GM21529 (cell line): ENCODE data around the gene ZNF76.
"Not testable (repeated sequence)": the region's sequence is repeated elsewhere in the genome, so short reads cannot be mapped to it uniquely, and the experiment has no call there.

Experiments used
- ATAC-seq: cut with Tn5 transposase; IDR thresholded peaks from one replicate; pipeline ENCODE4 v1.9.1; 2021; ENCODE audit not compliant: unreplicated experiment

The ZNF76 gene

GRCh38 chr6:35298625-35299140 is 39.1 kb downstream of the ZNF76 start:
- ATAC-seq: no peak

GRCh38 chr6:35299674-35300073 is 40.1 kb downstream of the ZNF76 start:
- no peak for ATAC-seq

GRCh38 chr6:35300848-35301247 is 41.3 kb downstream of the ZNF76 start:
- ATAC-seq: no peak

GRCh38 chr6:35302604-35303241 is 43.2 kb downstream of the ZNF76 start:
- ATAC-seq: peak; percentile 72

GRCh38 chr6:35304299-35304698 is 44.8 kb downstream of the ZNF76 start:
- no peak for ATAC-seq

GRCh38 chr6:35305117-35305516 is 45.6 kb downstream of the ZNF76 start:
- no peak for ATAC-seq

GRCh38 chr6:35307138-35307537 is 47.6 kb downstream of the ZNF76 start:
- ATAC-seq: not testable (repeated sequence)

- not testable (repeated sequence) for ATAC-seq
These were observed 49.0 kb downstream of the ZNF76 start for GRCh38 chr6:35308543-35308942.

- ATAC-seq: no peak
These were observed 50.2 kb downstream of the ZNF76 start for GRCh38 chr6:35309611-35310264.

GRCh38 chr6:35310265-35310831 is 50.8 kb downstream of the ZNF76 start:
- no peak for ATAC-seq

GRCh38 chr6:35311390-35312075 is 52.0 kb downstream of the ZNF76 start:
- no peak for ATAC-seq

GRCh38 chr6:35312076-35312800 is 52.7 kb downstream of the ZNF76 start:
- ATAC-seq: no peak

- no peak for ATAC-seq
These were observed 53.3 kb downstream of the ZNF76 start for GRCh38 chr6:35312807-35313206.

- ATAC-seq: no peak
These were observed 58.1 kb downstream of the ZNF76 start for GRCh38 chr6:35317483-35318195.

- ATAC-seq: no peak
These were observed 58.9 kb downstream of the ZNF76 start for GRCh38 chr6:35318196-35319171.

- ATAC-seq: no peak
These were observed 60.0 kb downstream of the ZNF76 start for GRCh38 chr6:35319346-35320030.

- no peak for ATAC-seq
These were observed 60.5 kb downstream of the ZNF76 start for GRCh38 chr6:35320031-35320410.

GRCh38 chr6:35321091-35321490 is 61.6 kb downstream of the ZNF76 start:
- no peak for ATAC-seq
